ENCODE results near the gene UBQLN4. TPM values are rescaled to one million over a fixed set of nuclear protein-coding genes. Genes with fewer than 3 reads are reported as not detected.

UBQLN4 gene
- 10.6 and 13.0 TPM in 2 replicates for total RNA-seq

- peaks cover 19% of the 10 kb centered on the region for H3K4me1 ChIP-seq (ENCODE audit: insufficient read depth, low read length)
- H3K27me3 ChIP-seq (ENCODE audit: insufficient read depth, low read length): no peaks in the 10 kb centered on the region
- peak within 1 kb of the TSS; percentile 75 for H3K27ac ChIP-seq (ENCODE audit: low read depth, low read length)
- H3K36me3 ChIP-seq (ENCODE audit: insufficient read depth, low read length): peaks cover 25% of the 10 kb centered on the region
- peaks cover 33% of the 10 kb centered on the region for H3K79me2 ChIP-seq (ENCODE audit: insufficient read depth, low read length)
- peaks cover 10% of the 10 kb centered on the region for H4K20me1 ChIP-seq (ENCODE audit: insufficient read depth, low read length)
- H3K4me3 ChIP-seq (ENCODE audit: insufficient read depth, low read length): peak within 1 kb of the TSS; percentile 99
- peak; percentile 98 for DNase-seq (ENCODE audit: insufficient read length, low spot score, missing footprints)
- H3K9me3 ChIP-seq (ENCODE audit: low read depth, low read length): no peaks in the 10 kb centered on the region
- peak within 1 kb of the TSS; percentile 98 for H2AFZ ChIP-seq (ENCODE audit: low read length)
- peak within 1 kb of the TSS; percentile 97 for H3K4me2 ChIP-seq (ENCODE audit: insufficient read depth, low read length)
- peak; percentile 25 for TF ChIP-seq CTCF (IDR thresholded peaks at IDR 0.05; ENCODE audit: extremely low read depth, low read depth, low read length)
These were observed at the start of gene UBQLN4 for GRCh38 chr1:156053768-156054499. UBQLN4 (minus strand) TSS chr1:156053798; CDS start chr1:156053701, 97 bp downstream.

- TF ChIP-seq CTCF (IDR thresholded peaks at IDR 0.05; ENCODE audit: extremely low read depth, low read depth, low read length): no peak
- Histone ChIP-seq H4K20me1 (ENCODE audit: insufficient read depth, low read length) (no peaks in the 10 kb centered on the region), H3K36me3 (ENCODE audit: insufficient read depth, low read length) (no peaks in the 10 kb centered on the region), H3K4me2 (ENCODE audit: insufficient read depth, low read length) (peak overlapping the region; percentile 64), H3K27ac (ENCODE audit: low read depth, low read length) (peak overlapping the region; percentile 97), H3K4me3 (ENCODE audit: insufficient read depth, low read length) (peak overlapping the region; percentile 20), H3K4me1 (ENCODE audit: insufficient read depth, low read length) (peaks cover 61% of the 10 kb centered on the region), H3K9me3 (ENCODE audit: low read depth, low read length) (no peaks in the 10 kb centered on the region), H2AFZ (ENCODE audit: low read length) (peak overlapping the region; percentile 67), H3K79me2 (ENCODE audit: insufficient read depth, low read length) (peaks cover 17% of the 10 kb centered on the region), H3K27me3 (ENCODE audit: insufficient read depth, low read length) (no peaks in the 10 kb centered on the region)
- DNase-seq (ENCODE audit: insufficient read length, low spot score, missing footprints): peak; percentile 88
These were observed 49.3 kb upstream of the UBQLN4 start for GRCh38 chr1:156102633-156103511.

GRCh38 chr1:156101880-156102279, 48.3 kb upstream of the UBQLN4 start:
- Histone ChIP-seq H3K4me1 (ENCODE audit: insufficient read depth, low read length) (peaks cover 63% of the 10 kb centered on the region), H3K4me3 (ENCODE audit: insufficient read depth, low read length) (no peak overlapping the region), H3K27me3 (ENCODE audit: insufficient read depth, low read length) (no peaks in the 10 kb centered on the region), H3K36me3 (ENCODE audit: insufficient read depth, low read length) (no peaks in the 10 kb centered on the region), H3K4me2 (ENCODE audit: insufficient read depth, low read length) (no peak overlapping the region), H3K27ac (ENCODE audit: low read depth, low read length) (peak overlapping the region; percentile 97), H3K9me3 (ENCODE audit: low read depth, low read length) (no peaks in the 10 kb centered on the region), H2AFZ (ENCODE audit: low read length) (no peak overlapping the region), H3K79me2 (ENCODE audit: insufficient read depth, low read length) (peaks cover 17% of the 10 kb centered on the region), H4K20me1 (ENCODE audit: insufficient read depth, low read length) (no peaks in the 10 kb centered on the region)
- no peak for TF ChIP-seq CTCF (IDR thresholded peaks at IDR 0.05; ENCODE audit: extremely low read depth, low read depth, low read length)
- no peak for DNase-seq (ENCODE audit: insufficient read length, low spot score, missing footprints)
